B cell (primary cell): Measurements from ENCODE around the gene ODF2. TPM values are rescaled to one million over a fixed set of nuclear protein-coding genes. Genes with fewer than 3 reads are reported as not detected.

ENCODE experiments used
- ATAC-seq: fragments of 200-7000 bp; cut with Tn5 transposase; one replicate; pipeline ENCODE4 v1.10.0; 2021; ENCODE audit warnings: low read depth, mild to moderate bottlenecking, moderate number of reproducible peaks, moderate library complexity
- CTCF ChIA-PET: fragments of 350-600 bp; sonication (Branson Sonifier 250); formaldehyde crosslinking; loops from one replicate; lab custom pipeline; 2021; ENCODE audit warnings: antibody characterized with exemption, inconsistent platforms; lab: Charles Lee
- POLR2A ChIA-PET: fragments of 350-600 bp; sonication (Branson Sonifier 250); formaldehyde crosslinking; loops from one replicate; lab custom pipeline; 2021; ENCODE audit warnings: antibody characterized with exemption; lab: Charles Lee
- DNase-seq: peaks from one replicate; pipeline ENCODE4 v3.0.0; 2013
- H2AFZ ChIP-seq: 2 replicates; pipeline ENCODE4 v1.6.1; 2012; ENCODE audit warnings: mild to moderate bottlenecking, low read depth, low read length; ENCODE audit not compliant: insufficient read depth, poor library complexity, severe bottlenecking
- H3K27ac ChIP-seq, 2 donors: 1 replicate in 1 of 2; 2 replicates in 1 of 2; pipeline ENCODE4 v1.5.1; 2012 to 2013; ENCODE audit warnings: low read length in 2 of 2, mild to moderate bottlenecking in 2 of 2, moderate library complexity in 1 of 2
- H3K27me3 ChIP-seq, 4 experiments: fragments of 200-600 bp in 1 of 4; sonication (generic) in 1 of 4; replicated peaks in 1 of 4; 1 replicate in 2 of 4; 2 replicates in 2 of 4; pipeline versions ENCODE4 v1.6.1 to v1.7.0; 2013 to 2016; ENCODE audit warnings: low read length in 3 of 4, mild to moderate bottlenecking in 2 of 4, mixed read lengths in 1 of 4, moderate library complexity in 1 of 4; ENCODE audit not compliant: insufficient read depth in 4 of 4, control insufficient read depth in 3 of 4; ENCODE audit errors: control extremely low read depth in 1 of 4
- H3K36me3 ChIP-seq, 2 experiments: replicated peaks in 1 of 2; 1 replicate in 1 of 2; 2 replicates in 1 of 2; pipeline versions ENCODE4 v1.6.1 to v1.7.1; 2013; ENCODE audit warnings: low read length in 1 of 2; ENCODE audit not compliant: insufficient read depth in 2 of 2, control insufficient read depth in 1 of 2; ENCODE audit errors: control extremely low read depth in 1 of 2, extremely low read depth in 1 of 2
- H3K4me1 ChIP-seq, 2 donors: fragments of 200-600 bp in 1 of 2; sonication (generic) in 1 of 2; 1 replicate in 1 of 2; 2 replicates in 1 of 2; pipeline versions ENCODE4 v1.5.1 to v1.6.1; 2013 to 2017; ENCODE audit warnings: low read length in 2 of 2; ENCODE audit not compliant: control insufficient read depth in 2 of 2, insufficient read depth in 2 of 2
- H3K4me2 ChIP-seq: replicated peaks from 2 replicates; pipeline ENCODE3; 2012; ENCODE audit warnings: mild to moderate bottlenecking, low read depth, low read length; ENCODE audit not compliant: poor library complexity, severe bottlenecking
- H3K4me3 ChIP-seq, 5 experiments: fragments of 200-600 bp in 1 of 5; sonication (generic) in 1 of 5; 1 replicate in 3 of 5; 2 replicates in 2 of 5; pipeline versions ENCODE4 v1.5.1 to v1.7.0; 2011 to 2016; ENCODE audit warnings: low read length in 4 of 5, mild to moderate bottlenecking in 4 of 5, low read depth in 2 of 5, control low read depth in 1 of 5, moderate library complexity in 1 of 5; ENCODE audit not compliant: insufficient read depth in 1 of 5; ENCODE audit errors: control extremely low read depth in 1 of 5, extremely low read depth in 1 of 5
- H3K79me2 ChIP-seq: fragments of 200-600 bp; sonication (generic); one replicate; pipeline ENCODE4 v1.6.0; 2016; ENCODE audit warnings: low read length; ENCODE audit not compliant: control insufficient read depth, insufficient read depth
- H3K9ac ChIP-seq: fragments of 200-600 bp; sonication (generic); 2 replicates; pipeline ENCODE4 v1.6.1; 2017; ENCODE audit warnings: mild to moderate bottlenecking, low read length, moderate library complexity
- H3K9me3 ChIP-seq, 3 donors: one replicate each; pipeline versions ENCODE4 v1.6.1 to v1.7.1; 2013; ENCODE audit warnings: low read length in 2 of 3; ENCODE audit not compliant: control insufficient read depth in 2 of 3, insufficient read depth in 1 of 3; ENCODE audit errors: control extremely low read depth in 1 of 3
- H4K20me1 ChIP-seq: 2 replicates; pipeline ENCODE4 v1.6.0; 2012; ENCODE audit warnings: mild to moderate bottlenecking, low read length; ENCODE audit not compliant: insufficient read depth, control insufficient read depth, poor library complexity, severe bottlenecking
- H3K27ac Mint-ChIP-seq: one replicate; pipeline ENCODE4 v1.8.0; 2021; ENCODE audit warnings: mixed read lengths
- H3K27me3 Mint-ChIP-seq: one replicate; pipeline ENCODE4 v1.8.0; 2021; ENCODE audit warnings: mixed read lengths
- H3K4me1 Mint-ChIP-seq: one replicate; pipeline ENCODE4 v1.8.0; 2021; ENCODE audit warnings: mixed read lengths
- H3K4me3 Mint-ChIP-seq: one replicate; pipeline ENCODE4 v1.8.0; 2021; ENCODE audit warnings: mixed read lengths
- H3K9me3 Mint-ChIP-seq: one replicate; pipeline ENCODE4 v1.8.0; 2022; ENCODE audit warnings: mixed read lengths; ENCODE audit not compliant: insufficient read depth
- EZH2 ChIP-seq: IDR thresholded peaks from 2 replicates; pipeline ENCODE4 v1.6.1; 2012; ENCODE audit warnings: borderline replicate concordance, low read depth, mild to moderate bottlenecking, moderate library complexity, low read length; ENCODE audit not compliant: insufficient read depth, poor library complexity, severe bottlenecking
- WGBS: methylation state at CpG from one replicate; pipeline ENCODE4 v1.1.5; 2013; ENCODE audit warnings: missing lambda C conversion rate; ENCODE audit not compliant: insufficient coverage; 5-methylcytosine and 5-hydroxymethylcytosine counted together
- intact Hi-C: fragments of 100-400 bp; cut with micrococcal nuclease; formaldehyde crosslinking; loops from one replicate; pipeline ENCODE4 v1.10.0; 2022
- polyA plus RNA-seq: library from polyadenylated mRNA; depleted of rRNA; stranded (reverse); fragments of >200 nt; gene quantifications from 2 replicates; pipeline ENCODE4 v1.2.3, GENCODE V29; 2012
- total RNA-seq, 2 donors: library from RNA; stranded (reverse); fragments of 120-200 nt in 1 of 2; gene quantifications; 1 replicate in 1 of 2; 2 replicates in 1 of 2; pipeline versions ENCODE4 v1.2.3 to v1.2.4, GENCODE V29; 2013 to 2022
- TF ChIP-seq, protein P1 (sequence below): fragments of 200-600 bp; IDR thresholded peaks from one replicate; pipeline ENCODE4 v1.8.0; 2022; ENCODE audit warnings: antibody characterized with exemption, mild to moderate bottlenecking

ODF2 gene
- total and polyA plus RNA-seq, 2 donors (not counting 1 experiment from before 2014, with no cell fraction given): 30.1 to 42.9 TPM

DNA sequence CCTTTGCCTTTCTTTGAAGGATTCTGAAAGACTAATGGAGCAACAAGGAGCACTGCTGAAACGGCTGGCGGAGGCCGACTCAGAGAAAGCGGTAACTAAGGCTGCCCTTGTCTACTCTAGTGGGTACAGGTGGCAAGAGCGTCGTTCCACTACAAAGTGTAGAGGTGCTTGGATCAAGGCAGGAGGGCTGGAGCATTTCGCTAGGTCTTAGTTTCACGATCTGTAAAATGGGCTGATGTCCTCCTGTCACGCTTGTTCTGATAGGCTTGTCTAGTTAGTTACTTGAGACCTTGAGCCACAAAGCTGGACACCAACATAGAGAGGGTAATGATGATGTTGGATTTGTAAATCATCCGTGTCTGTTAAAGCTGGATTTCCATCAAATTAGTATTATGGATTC is 25.8 kb downstream of the ODF2 start:
- H3K27ac ChIP-seq: no peak overlapping the region
- peaks cover 6 to 63% of the 10 kb centered on the region in 2 experiments for H3K36me3 ChIP-seq
- no peaks in the 10 kb centered on the region for H3K4me1 ChIP-seq
- no peaks in the 10 kb centered on the region for H3K27me3 ChIP-seq
- DNase-seq (no peak), ATAC-seq (no peak)
- TF ChIP-seq, protein P1, sequence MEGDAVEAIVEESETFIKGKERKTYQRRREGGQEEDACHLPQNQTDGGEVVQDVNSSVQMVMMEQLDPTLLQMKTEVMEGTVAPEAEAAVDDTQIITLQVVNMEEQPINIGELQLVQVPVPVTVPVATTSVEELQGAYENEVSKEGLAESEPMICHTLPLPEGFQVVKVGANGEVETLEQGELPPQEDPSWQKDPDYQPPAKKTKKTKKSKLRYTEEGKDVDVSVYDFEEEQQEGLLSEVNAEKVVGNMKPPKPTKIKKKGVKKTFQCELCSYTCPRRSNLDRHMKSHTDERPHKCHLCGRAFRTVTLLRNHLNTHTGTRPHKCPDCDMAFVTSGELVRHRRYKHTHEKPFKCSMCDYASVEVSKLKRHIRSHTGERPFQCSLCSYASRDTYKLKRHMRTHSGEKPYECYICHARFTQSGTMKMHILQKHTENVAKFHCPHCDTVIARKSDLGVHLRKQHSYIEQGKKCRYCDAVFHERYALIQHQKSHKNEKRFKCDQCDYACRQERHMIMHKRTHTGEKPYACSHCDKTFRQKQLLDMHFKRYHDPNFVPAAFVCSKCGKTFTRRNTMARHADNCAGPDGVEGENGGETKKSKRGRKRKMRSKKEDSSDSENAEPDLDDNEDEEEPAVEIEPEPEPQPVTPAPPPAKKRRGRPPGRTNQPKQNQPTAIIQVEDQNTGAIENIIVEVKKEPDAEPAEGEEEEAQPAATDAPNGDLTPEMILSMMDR: no peak
- TF ChIP-seq EZH2: no peak
- WGBS: 100% methylated on average over 9 of the region's 10 CpGs
- intact Hi-C loops: no loop called here
- no peak overlapping the region for H3K9ac ChIP-seq
- H3K9me3 Mint-ChIP-seq: no peaks in the 10 kb centered on the region
- H3K4me3 Mint-ChIP-seq: no peak overlapping the region
- no peaks in the 10 kb centered on the region for H3K79me2 ChIP-seq
- H3K27me3 Mint-ChIP-seq: no peaks in the 10 kb centered on the region
- CTCF ChIA-PET: no interaction called here
- H3K27ac Mint-ChIP-seq: no peak overlapping the region
- H3K4me1 Mint-ChIP-seq: no peaks in the 10 kb centered on the region
- H3K4me2 ChIP-seq: no peak overlapping the region
- H2AFZ ChIP-seq: no peak overlapping the region
- H4K20me1 ChIP-seq: no peaks in the 10 kb centered on the region
- H3K4me3 ChIP-seq: no peak overlapping the region
- POLR2A ChIA-PET: no interaction called here
- no peaks in the 10 kb centered on the region for H3K9me3 ChIP-seq

DNA sequence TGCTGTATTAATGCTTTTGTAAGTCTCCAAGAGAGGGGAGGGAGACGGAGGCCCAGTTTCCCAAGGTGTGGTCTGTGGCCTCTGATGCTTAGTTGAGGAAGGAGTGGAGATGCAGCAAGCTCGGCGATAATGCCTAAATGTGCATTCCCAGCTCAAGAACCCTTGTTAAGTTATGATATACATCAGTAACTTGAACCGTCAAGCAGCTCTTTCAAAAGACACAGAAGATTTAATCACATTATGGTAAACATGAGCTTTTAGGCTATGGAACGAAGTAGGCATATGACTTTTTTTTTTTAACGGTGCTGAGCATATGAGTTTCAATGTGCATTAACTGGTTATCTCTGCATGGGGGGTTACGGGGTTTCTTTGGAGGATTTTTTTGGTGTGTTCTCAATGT is 26.4 kb downstream of the ODF2 start:
- H3K4me1 Mint-ChIP-seq: no peaks in the 10 kb centered on the region
- H3K36me3 ChIP-seq: peaks cover 6 to 69% of the 10 kb centered on the region in 2 experiments
- intact Hi-C loops: no loop called here
- ChIA-PET POLR2A (no interaction called here), CTCF (no interaction called here)
- H3K4me2 ChIP-seq: no peak overlapping the region
- TF ChIP-seq EZH2: no peak
- TF ChIP-seq, protein P1: no peak
- H3K79me2 ChIP-seq: no peaks in the 10 kb centered on the region
- H3K9ac ChIP-seq: no peak overlapping the region
- no peak overlapping the region for H3K27ac Mint-ChIP-seq
- H3K27ac ChIP-seq: no peak overlapping the region
- H3K9me3 Mint-ChIP-seq: no peaks in the 10 kb centered on the region
- H3K27me3 ChIP-seq: no peaks in the 10 kb centered on the region
- H3K27me3 Mint-ChIP-seq: no peaks in the 10 kb centered on the region
- 100% methylated on average over 2 of the region's 7 CpGs for WGBS
- no peaks in the 10 kb centered on the region for H4K20me1 ChIP-seq
- ATAC-seq (no peak), DNase-seq (no peak)
- H2AFZ ChIP-seq: no peak overlapping the region
- H3K4me1 ChIP-seq: no peaks in the 10 kb centered on the region
- H3K4me3 ChIP-seq: no peak overlapping the region
- H3K4me3 Mint-ChIP-seq: no peak overlapping the region
- H3K9me3 ChIP-seq: no peaks in the 10 kb centered on the region
